Measurements from ENCODE around the gene VGLL3.

DNA sequence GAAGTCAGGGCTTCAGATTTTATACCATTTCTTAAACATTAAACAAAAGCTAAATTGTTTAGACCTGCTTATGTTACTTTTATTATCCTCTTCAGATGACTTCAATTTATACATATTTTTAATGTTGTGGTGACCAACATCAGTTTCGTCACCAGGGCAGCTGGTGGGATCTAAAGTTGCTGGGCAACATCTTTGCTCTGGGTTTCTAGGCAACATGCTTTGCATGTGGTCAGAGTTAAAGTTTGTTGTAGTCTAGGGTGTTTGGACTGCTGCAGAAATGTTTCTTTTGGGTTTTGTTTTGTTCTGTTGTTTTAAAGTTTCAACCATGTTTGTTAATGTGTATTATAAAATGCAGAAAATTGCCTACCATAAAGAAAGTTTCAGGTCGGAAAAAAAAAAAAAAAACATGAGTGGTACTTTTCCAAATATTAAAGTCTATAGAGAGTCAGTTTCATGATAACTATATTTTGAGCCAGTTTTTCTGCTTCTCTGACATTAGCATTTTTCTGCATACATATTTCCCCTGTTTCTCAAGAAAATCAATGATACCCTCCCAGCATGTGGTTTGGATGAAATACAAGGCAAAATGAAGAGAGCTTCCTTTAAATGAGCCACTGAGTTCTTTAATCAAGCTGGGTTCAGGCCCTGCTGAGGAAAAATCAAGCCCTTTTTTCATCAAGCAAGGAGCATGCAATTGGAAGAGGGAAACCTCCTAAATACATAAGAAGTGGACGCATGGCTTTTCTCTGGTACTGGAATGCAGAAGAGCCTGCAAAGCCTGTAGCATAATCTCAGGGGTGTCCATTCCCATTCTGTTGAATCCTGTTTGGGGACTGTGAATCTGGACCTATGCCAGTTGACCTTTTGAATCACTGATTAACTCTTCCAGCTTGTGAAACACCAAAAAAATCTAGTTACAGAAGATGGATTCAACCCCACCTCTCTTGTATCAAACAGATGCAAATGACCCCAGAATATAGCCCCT, 35.0 kb upstream of the VGLL3 start:
- TF ChIP-seq, protein P1, sequence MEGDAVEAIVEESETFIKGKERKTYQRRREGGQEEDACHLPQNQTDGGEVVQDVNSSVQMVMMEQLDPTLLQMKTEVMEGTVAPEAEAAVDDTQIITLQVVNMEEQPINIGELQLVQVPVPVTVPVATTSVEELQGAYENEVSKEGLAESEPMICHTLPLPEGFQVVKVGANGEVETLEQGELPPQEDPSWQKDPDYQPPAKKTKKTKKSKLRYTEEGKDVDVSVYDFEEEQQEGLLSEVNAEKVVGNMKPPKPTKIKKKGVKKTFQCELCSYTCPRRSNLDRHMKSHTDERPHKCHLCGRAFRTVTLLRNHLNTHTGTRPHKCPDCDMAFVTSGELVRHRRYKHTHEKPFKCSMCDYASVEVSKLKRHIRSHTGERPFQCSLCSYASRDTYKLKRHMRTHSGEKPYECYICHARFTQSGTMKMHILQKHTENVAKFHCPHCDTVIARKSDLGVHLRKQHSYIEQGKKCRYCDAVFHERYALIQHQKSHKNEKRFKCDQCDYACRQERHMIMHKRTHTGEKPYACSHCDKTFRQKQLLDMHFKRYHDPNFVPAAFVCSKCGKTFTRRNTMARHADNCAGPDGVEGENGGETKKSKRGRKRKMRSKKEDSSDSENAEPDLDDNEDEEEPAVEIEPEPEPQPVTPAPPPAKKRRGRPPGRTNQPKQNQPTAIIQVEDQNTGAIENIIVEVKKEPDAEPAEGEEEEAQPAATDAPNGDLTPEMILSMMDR (IDR thresholded peaks at IDR 0.05; ENCODE audit: borderline replicate concordance, extremely low read depth, low read length, poor library complexity, severe bottlenecking) = no peak
- TF ChIP-seq EZH2 (IDR thresholded peaks at IDR 0.05; ENCODE audit: borderline replicate concordance, low read depth, low read length, severe bottlenecking) = no peak
